Thymus (tissue), 11 donors: Measurements from ENCODE around the gene FADD. TPM values are rescaled to one million over a fixed set of nuclear protein-coding genes. Genes with fewer than 3 reads are reported as not detected.

Source experiments
- DNase-seq, 9 donors: peaks; one replicate each; pipeline ENCODE4 v3.0.0-alpha.2; 2013; ENCODE audit warnings: low spot score in 9 of 9, low read depth in 6 of 9, missing footprints in 1 of 9
- H3K27ac ChIP-seq, 2 donors: one replicate each; pipeline ENCODE4 v1.5.1; 2013; ENCODE audit warnings: control low read depth in 1 of 2, low read depth in 1 of 2, low read length in 1 of 2, mild to moderate bottlenecking in 1 of 2, moderate library complexity in 1 of 2
- H3K27me3 ChIP-seq, 2 donors: one replicate each; pipeline ENCODE4 v1.5.1; 2013; ENCODE audit warnings: low read length in 1 of 2; ENCODE audit not compliant: control insufficient read depth in 2 of 2, insufficient read depth in 1 of 2
- H3K36me3 ChIP-seq, 2 donors: one replicate each; pipeline ENCODE4 v1.5.1; 2013; ENCODE audit warnings: low read length in 1 of 2, mild to moderate bottlenecking in 1 of 2, moderate library complexity in 1 of 2; ENCODE audit not compliant: control insufficient read depth in 2 of 2, insufficient read depth in 2 of 2
- H3K4me1 ChIP-seq, 2 donors: one replicate each; pipeline ENCODE4 v1.5.1; 2013; ENCODE audit warnings: low read length in 2 of 2; ENCODE audit not compliant: control insufficient read depth in 2 of 2, insufficient read depth in 2 of 2
- H3K4me3 ChIP-seq, 2 donors: one replicate each; pipeline ENCODE4 v1.5.1; 2013; ENCODE audit warnings: low read length in 2 of 2, control low read depth in 1 of 2, mild to moderate bottlenecking in 1 of 2
- H3K9me3 ChIP-seq, 2 donors: one replicate each; pipeline ENCODE4 v1.5.1; 2013; ENCODE audit warnings: low read length in 1 of 2, mild to moderate bottlenecking in 1 of 2; ENCODE audit not compliant: control insufficient read depth in 2 of 2, insufficient read depth in 1 of 2
- WGBS: extraction: QIAGEN DNeasy Blood & Tissue Kit; methylation state at CpG from one replicate; pipeline ENCODE4 v1.1.7; 2013; 5-methylcytosine and 5-hydroxymethylcytosine counted together
- polyA plus RNA-seq: library from polyadenylated mRNA; stranded (reverse); fragments of 200-250 nt; gene quantifications from one replicate; pipeline ENCODE4 v1.2.3, GENCODE V29; 2013
- total RNA-seq: library from RNA; stranded (reverse); fragments of 120-200 nt; gene quantifications from one replicate; pipeline ENCODE4 v1.2.4, GENCODE V29; 2013
- donor health status: healthy.

FADD gene
- total and polyA plus RNA-seq, 2 donors = 19.4 to 27.4 TPM

- no peaks in the 10 kb centered on the region for H3K36me3 ChIP-seq
- DNase-seq = no peak
- H3K4me1 ChIP-seq = peaks cover 8 to 16% of the 10 kb centered on the region in 2 donors
Observed at GRCh38 chr11:70175236-70175698, 27.8 kb upstream of the FADD start.

GRCh38 chr11:70176940-70177689, 26.0 kb upstream of the FADD start:
- Histone ChIP-seq H3K36me3 (no peaks in the 10 kb centered on the region), H3K4me3 (no peak overlapping the region), H3K4me1 (peaks cover 8 to 16% of the 10 kb centered on the region in 2 donors), H3K27ac (no peak overlapping the region), H3K9me3 (no peaks in the 10 kb centered on the region), H3K27me3 (no peaks in the 10 kb centered on the region)
- WGBS = 90% methylated on average over 39 of the region's 39 CpGs
- DNase-seq = peak in 3 of 9 donors; percentile 21 to 25 (median 22)

More at GRCh38 chr11:70175236-70175698, 27.8 kb upstream of the FADD start:
- peak overlapping the region; percentile 55 to 91 for H3K27ac ChIP-seq
- no peaks in the 10 kb centered on the region for H3K9me3 ChIP-seq
- 75% methylated on average over 15 of the region's 15 CpGs for WGBS
- H3K4me3 ChIP-seq = no peak overlapping the region
- H3K27me3 ChIP-seq = peaks cover 0 to 2% of the 10 kb centered on the region in 2 donors

GRCh38 chr11:70180906-70181305, 22.2 kb upstream of the FADD start:
- Histone ChIP-seq H3K4me3 (no peak overlapping the region), H3K9me3 (no peaks in the 10 kb centered on the region), H3K27ac (no peak overlapping the region), H3K36me3 (no peaks in the 10 kb centered on the region), H3K27me3 (peaks cover 0 to 5% of the 10 kb centered on the region in 2 donors), H3K4me1 (no peaks in the 10 kb centered on the region)
- WGBS = 91% methylated on average over 11 of the region's 11 CpGs
- no peak for DNase-seq

GRCh38 chr11:70182266-70182665, 20.8 kb upstream of the FADD start:
- no peak overlapping the region for H3K27ac ChIP-seq
- no peaks in the 10 kb centered on the region for H3K4me1 ChIP-seq
- DNase-seq = no peak
- H3K9me3 ChIP-seq = no peaks in the 10 kb centered on the region
- 94% methylated on average over 18 of the region's 18 CpGs for WGBS
- H3K4me3 ChIP-seq = no peak overlapping the region
- peaks cover 0 to 7% of the 10 kb centered on the region in 2 donors for H3K27me3 ChIP-seq
- H3K36me3 ChIP-seq = no peaks in the 10 kb centered on the region

- H3K4me1 ChIP-seq = no peaks in the 10 kb centered on the region
- H3K27ac ChIP-seq = no peak overlapping the region
- 89% methylated on average over 1 of the region's 1 CpG for WGBS
- H3K4me3 ChIP-seq = no peak overlapping the region
- H3K27me3 ChIP-seq = peaks cover 0 to 7% of the 10 kb centered on the region in 2 donors
- H3K9me3 ChIP-seq = no peaks in the 10 kb centered on the region
- DNase-seq = no peak
- H3K36me3 ChIP-seq = no peaks in the 10 kb centered on the region
Observed at GRCh38 chr11:70183032-70183431, 20.1 kb upstream of the FADD start.

GRCh38 chr11:70183483-70184176, 19.5 kb upstream of the FADD start:
- Histone ChIP-seq H3K9me3 (no peaks in the 10 kb centered on the region), H3K27ac (no peak overlapping the region), H3K4me3 (no peak overlapping the region), H3K36me3 (no peaks in the 10 kb centered on the region), H3K27me3 (peaks cover 0 to 7% of the 10 kb centered on the region in 2 donors), H3K4me1 (no peaks in the 10 kb centered on the region)
- WGBS = 78% methylated on average over 11 of the region's 11 CpGs
- no peak for DNase-seq

- 81% methylated on average over 9 of the region's 9 CpGs for WGBS
- Histone ChIP-seq H3K36me3 (no peaks in the 10 kb centered on the region), H3K9me3 (no peaks in the 10 kb centered on the region), H3K4me1 (no peaks in the 10 kb centered on the region), H3K27me3 (peaks cover 0 to 7% of the 10 kb centered on the region in 2 donors), H3K4me3 (no peak overlapping the region), H3K27ac (no peak overlapping the region)
- no peak for DNase-seq
Observed at GRCh38 chr11:70184396-70184795, 18.7 kb upstream of the FADD start.

- no peak for DNase-seq
Observed at GRCh38 chr11:70185348-70186055, 17.6 kb upstream of the FADD start.

GRCh38 chr11:70186420-70186819, 16.7 kb upstream of the FADD start:
- no peaks in the 10 kb centered on the region for H3K36me3 ChIP-seq
- no peaks in the 10 kb centered on the region for H3K9me3 ChIP-seq
- no peaks in the 10 kb centered on the region for H3K4me1 ChIP-seq
- peaks cover 0 to 7% of the 10 kb centered on the region in 2 donors for H3K27me3 ChIP-seq
- H3K4me3 ChIP-seq = no peak overlapping the region
- no peak overlapping the region for H3K27ac ChIP-seq
- WGBS = 92% methylated on average over 6 of the region's 6 CpGs
- no peak for DNase-seq

More at GRCh38 chr11:70185348-70186055, 17.6 kb upstream of the FADD start:
- Histone ChIP-seq H3K4me3 (no peak overlapping the region), H3K36me3 (no peaks in the 10 kb centered on the region), H3K27ac (no peak overlapping the region), H3K27me3 (peaks cover 0 to 7% of the 10 kb centered on the region in 2 donors), H3K4me1 (no peaks in the 10 kb centered on the region), H3K9me3 (no peaks in the 10 kb centered on the region)
- 93% methylated on average over 28 of the region's 28 CpGs for WGBS
